Lower leg skin (tissue), 4 donors: Measurements from ENCODE around the gene MYO1E. TPM values are rescaled to one million over a fixed set of nuclear protein-coding genes. Genes with fewer than 3 reads are reported as not detected.
A peak's percentile ranks its signal among the peaks of the same experiment; 100 is the strongest.

Source experiments
- DNase-seq, 2 donors: peaks; one replicate each; pipeline ENCODE4 v3.0.0-alpha.2; 2019; ENCODE audit warnings: low spot score in 2 of 2
- H3K4me3 ChIP-seq: fragments of 200-600 bp; sonication (generic); 2 replicates; pipeline ENCODE4 v1.5.1; 2017; ENCODE audit warnings: mild to moderate bottlenecking, low read depth; ENCODE audit not compliant: poor library complexity, severe bottlenecking
- CTCF ChIP-seq, 3 donors: fragments of 450-650 bp; IDR thresholded peaks; one replicate each; pipeline ENCODE4 v1.5.1; 2016; ENCODE audit warnings: antibody characterized with exemption in 3 of 3, mild to moderate bottlenecking in 3 of 3, moderate library complexity in 2 of 3
- POLR2A ChIP-seq, 2 donors: fragments of 450-650 bp; IDR thresholded peaks; one replicate each; pipeline ENCODE4 v1.6.1; 2016 to 2017; ENCODE audit warnings: antibody characterized with exemption in 2 of 2, mild to moderate bottlenecking in 1 of 2, moderate library complexity in 1 of 2
- WGBS, 2 donors: methylation state at CpG; one replicate each; pipeline ENCODE4 v1.1.5; 2018; 5-methylcytosine and 5-hydroxymethylcytosine counted together
- intact Hi-C: fragments of 100-400 bp; cut with DNase I; formaldehyde crosslinking; loops from one replicate; pipeline ENCODE4 v1.15.0; 2023; ENCODE audit warnings: low total_unique reads
- total RNA-seq, 4 donors: library from RNA; depleted of rRNA; stranded (reverse); fragments of >200 nt; gene quantifications; one replicate each; pipeline ENCODE4 v1.1.0, GENCODE V29; 2016

Gene MYO1E
- total RNA-seq, 4 donors from 2014 or later = 134 to 218 (median 183) TPM

GRCh38 chr15:59304034-59304795 lies 68.5 kb downstream of the MYO1E start:
- peak in 1 of 2 donors; percentile 53 for DNase-seq
- no peak for TF ChIP-seq POLR2A (IDR thresholded peaks at IDR 0.05)
- TF ChIP-seq CTCF (IDR thresholded peaks at IDR 0.05) = no peak
- H3K4me3 ChIP-seq = no peak overlapping the region
- intact Hi-C loops = no loop called here
- WGBS, 2 donors = 88 to 90% methylated on average over 15 of the region's 15 CpGs

DNA sequence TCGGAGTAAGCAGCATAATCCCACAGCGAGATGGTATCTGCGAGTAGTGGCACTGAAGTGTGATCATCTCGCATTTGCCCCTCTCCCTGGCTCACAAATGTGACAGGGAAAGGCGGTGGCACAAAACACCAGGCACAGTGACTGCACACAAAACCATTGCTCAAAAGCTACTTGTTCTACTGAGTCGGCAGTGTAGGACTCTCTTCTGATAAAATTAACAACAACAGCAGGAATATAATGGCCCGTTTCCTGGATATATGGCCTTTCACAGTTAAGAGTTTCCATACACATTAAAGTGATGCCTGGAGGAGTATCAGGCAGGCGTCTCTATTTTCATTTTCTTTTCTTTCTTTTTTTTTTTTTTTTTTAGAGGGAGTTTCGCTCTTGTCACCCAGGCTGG lies 69.0 kb downstream of the MYO1E start:
- no peak overlapping the region for H3K4me3 ChIP-seq
- WGBS, 2 donors = 89 to 91% methylated on average over 9 of the region's 9 CpGs
- TF ChIP-seq CTCF (IDR thresholded peaks at IDR 0.05) (no peak), POLR2A (IDR thresholded peaks at IDR 0.05) (no peak)
- DNase-seq = peak in 1 of 2 donors; percentile 36
- intact Hi-C loops = no loop called here

DNA sequence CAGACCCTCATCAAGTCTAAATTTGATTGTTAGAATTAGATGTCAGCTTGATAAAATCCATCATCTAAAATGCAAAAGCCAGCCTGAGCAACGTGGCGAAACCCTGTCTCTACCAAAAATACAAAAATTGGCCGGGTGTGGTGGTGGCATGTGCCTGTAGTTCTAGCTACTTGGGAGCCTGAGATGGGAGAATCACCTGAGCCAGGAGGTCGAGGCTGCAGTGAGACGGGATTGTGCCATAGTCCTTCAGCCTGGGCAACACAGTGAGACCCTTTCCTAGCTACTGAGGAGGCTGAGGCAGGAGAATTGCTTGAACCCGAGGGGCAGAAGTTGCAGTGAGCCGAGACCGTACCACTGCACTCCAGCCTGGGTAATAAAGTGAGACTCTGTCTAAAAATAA lies 69.5 kb downstream of the MYO1E start:
- TF ChIP-seq POLR2A (IDR thresholded peaks at IDR 0.05) (no peak), CTCF (IDR thresholded peaks at IDR 0.05) (no peak)

GRCh38 chr15:59301527-59301926 lies 71.1 kb downstream of the MYO1E start:
- intact Hi-C loops = no loop called here
- TF ChIP-seq POLR2A (IDR thresholded peaks at IDR 0.05) (no peak), CTCF (IDR thresholded peaks at IDR 0.05) (no peak)
- 85 to 88% methylated on average over 6 of the region's 6 CpGs for WGBS, 2 donors
- peak in 1 of 2 donors; percentile 7 for DNase-seq
- no peak overlapping the region for H3K4me3 ChIP-seq

More for the DNA sequence above, 69.5 kb downstream of the MYO1E start:
- peak in 1 of 2 donors; percentile 68 for DNase-seq
- intact Hi-C loops = no loop called here
- 90 to 97% methylated on average over 8 of the region's 8 CpGs for WGBS, 2 donors
- H3K4me3 ChIP-seq = no peak overlapping the region

DNA sequence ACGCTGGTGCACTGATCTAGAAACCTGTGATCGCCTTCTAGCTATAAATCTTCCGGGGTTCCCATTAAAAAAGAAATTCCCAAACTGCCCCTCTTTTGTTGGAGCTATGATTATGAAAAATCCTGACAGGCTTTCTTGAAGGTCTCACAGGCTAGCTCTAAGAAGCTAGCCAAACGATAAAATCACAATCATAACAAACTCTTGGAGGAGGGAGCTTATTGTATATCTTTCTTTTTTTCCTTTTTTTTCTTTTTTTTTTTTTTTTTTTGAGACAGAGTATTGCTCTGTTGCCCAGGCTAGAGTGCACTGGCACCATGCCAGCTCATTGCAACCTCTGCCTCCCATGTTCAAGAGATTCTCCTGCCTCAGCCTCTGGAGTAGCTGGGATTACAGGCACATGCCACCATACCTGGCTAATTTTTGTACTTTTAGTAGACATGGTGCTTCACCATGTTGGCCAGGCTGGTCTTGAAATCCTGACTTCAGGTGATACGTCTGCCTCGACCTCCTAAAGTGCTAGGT lies 72.0 kb downstream of the MYO1E start:
- 43 to 46% methylated on average over 6 of the region's 6 CpGs for WGBS, 2 donors
- intact Hi-C loops = no loop called here
- TF ChIP-seq CTCF (IDR thresholded peaks at IDR 0.05) (no peak), POLR2A (IDR thresholded peaks at IDR 0.05) (no peak)
- H3K4me3 ChIP-seq = no peak overlapping the region
- DNase-seq = peak in 1 of 2 donors; percentile 86
